Ishikawa (cell line): Measurements from ENCODE around the gene PDE5A.

Experiments
- CEBPB ChIP-seq: IDR thresholded peaks from 2 replicates; pipeline ENCODE4 v1.6.1; 2012
- CREB1 ChIP-seq: IDR thresholded peaks from 2 replicates; pipeline ENCODE4 v1.6.1; 2012; ENCODE audit warnings: low read depth
- EGR1 ChIP-seq: IDR thresholded peaks from 2 replicates; pipeline ENCODE4 v1.6.1; 2012
- EP300 ChIP-seq: IDR thresholded peaks from 2 replicates; pipeline ENCODE4 v1.6.1; 2012; ENCODE audit warnings: borderline replicate concordance
- FOXM1 ChIP-seq: IDR thresholded peaks from 2 replicates; pipeline ENCODE4 v1.6.1; 2012; ENCODE audit warnings: low read depth, borderline replicate concordance
- MAX ChIP-seq: IDR thresholded peaks from 2 replicates; pipeline ENCODE4 v1.6.1; 2012
- NFIC ChIP-seq: IDR thresholded peaks from 2 replicates; pipeline ENCODE4 v1.6.1; 2012
- RAD21 ChIP-seq: IDR thresholded peaks from 2 replicates; pipeline ENCODE4 v1.6.1; 2012; ENCODE audit warnings: low read depth
- REST ChIP-seq: IDR thresholded peaks from 2 replicates; pipeline ENCODE4 v1.6.1; 2012; ENCODE audit warnings: low read depth, mild to moderate bottlenecking
- TAF1 ChIP-seq: IDR thresholded peaks from 2 replicates; pipeline ENCODE4 v1.6.1; 2012; ENCODE audit warnings: low read depth, mild to moderate bottlenecking
- TCF12 ChIP-seq: IDR thresholded peaks from 2 replicates; pipeline ENCODE4 v1.6.1; 2012; ENCODE audit warnings: low read depth
- TEAD4 ChIP-seq: IDR thresholded peaks from 2 replicates; pipeline ENCODE4 v1.6.1; 2012
- USF1 ChIP-seq: IDR thresholded peaks from 2 replicates; pipeline ENCODE4 v1.6.1; 2012
- YY1 ChIP-seq: IDR thresholded peaks from 2 replicates; pipeline ENCODE4 v1.6.1; 2012; ENCODE audit warnings: low read depth
- ZBTB7A ChIP-seq: IDR thresholded peaks from 2 replicates; pipeline ENCODE4 v1.6.1; 2012; ENCODE audit warnings: low read depth

Gene PDE5A

DNA sequence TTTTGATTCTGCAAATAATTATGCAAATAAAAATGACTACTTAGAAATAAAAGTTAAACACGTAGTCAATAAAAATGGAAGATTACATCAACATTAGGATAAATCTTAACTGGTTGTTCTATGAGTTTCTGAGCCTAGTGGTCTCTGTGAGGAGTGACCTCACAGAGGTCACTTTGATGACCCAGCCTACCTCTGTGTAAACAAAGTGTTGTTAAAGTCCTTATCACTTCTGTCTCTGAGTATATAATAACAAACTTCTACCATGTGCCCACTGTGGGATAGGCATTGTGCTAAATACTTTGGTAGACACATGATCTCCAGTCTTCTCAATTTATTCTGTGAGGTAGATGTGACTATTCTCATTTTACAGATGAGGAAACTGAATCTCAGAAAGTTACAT, 85.4 kb downstream of the PDE5A start:
- TF ChIP-seq USF1: no peak
- TF ChIP-seq TEAD4: no peak
- TF ChIP-seq EP300: no peak
- TF ChIP-seq REST: no peak
- TF ChIP-seq MAX: no peak
- no peak for TF ChIP-seq NFIC
- no peak for TF ChIP-seq CEBPB
- no peak for TF ChIP-seq EGR1
- no peak for TF ChIP-seq TCF12
- no peak for TF ChIP-seq ZBTB7A

DNA sequence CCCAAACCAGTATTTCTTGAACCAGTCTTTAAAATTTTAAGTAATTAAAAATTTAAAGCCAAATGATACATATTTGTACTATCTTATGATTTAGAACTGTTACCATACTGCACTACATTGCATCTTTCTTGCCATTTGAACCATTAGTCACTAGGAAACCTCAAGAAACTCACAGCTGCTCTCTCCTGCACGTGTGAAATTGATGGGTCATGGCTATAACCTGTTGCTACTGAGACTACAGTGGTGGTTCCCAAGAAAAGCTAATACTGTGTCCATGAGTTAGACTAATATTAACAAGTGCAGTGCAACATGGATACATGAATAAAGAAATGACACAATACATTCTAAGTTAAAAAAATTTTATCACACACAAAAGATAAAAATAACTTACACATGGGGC, 88.4 kb downstream of the PDE5A start:
- TF ChIP-seq EP300 (no peak), ZBTB7A (no peak)

DNA sequence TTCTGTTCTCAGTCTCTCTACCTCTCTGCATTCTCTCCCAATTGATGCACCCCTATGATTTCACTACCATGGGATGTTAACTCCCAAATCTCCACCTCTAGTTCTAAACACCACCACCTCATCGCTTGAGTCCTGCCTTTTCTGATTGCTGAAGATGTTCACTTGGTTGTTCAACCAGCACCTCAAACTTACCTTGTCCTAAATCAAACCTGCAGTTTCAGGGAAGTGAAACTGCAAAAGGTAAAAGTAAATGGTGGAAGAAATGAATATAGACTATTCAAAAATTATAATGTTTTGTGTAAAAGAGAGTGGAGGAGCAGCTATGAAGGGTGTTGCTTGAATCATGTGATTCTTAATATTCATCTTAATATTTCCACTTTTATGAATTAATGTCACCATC, 91.0 kb downstream of the PDE5A start:
- TF ChIP-seq CEBPB: no peak

- TF ChIP-seq RAD21: no peak
- TF ChIP-seq ZBTB7A: no peak
- no peak for TF ChIP-seq REST
- TF ChIP-seq TAF1: no peak
- no peak for TF ChIP-seq NFIC
- TF ChIP-seq TEAD4: no peak
- no peak for TF ChIP-seq FOXM1
These were observed 91.8 kb downstream of the PDE5A start for GRCh38 chr4:119536572-119537528.

- no peak for TF ChIP-seq EGR1
- no peak for TF ChIP-seq CREB1
- TF ChIP-seq ZBTB7A: no peak
- no peak for TF ChIP-seq FOXM1
- no peak for TF ChIP-seq YY1
- TF ChIP-seq TEAD4: no peak
- TF ChIP-seq REST: no peak
- TF ChIP-seq USF1: no peak
- TF ChIP-seq MAX: no peak
- no peak for TF ChIP-seq EP300
These were observed 96.3 kb downstream of the PDE5A start for GRCh38 chr4:119532319-119532718.
